ENCODE measurements around the gene NKPD1.

Gene NKPD1

GRCh38 chr19:45172611-45173208 lies 11.9 kb upstream of the NKPD1 start:
- DNase-seq (ENCODE audit: low spot score) = no peak

GRCh38 chr19:45172173-45172572 lies 11.4 kb upstream of the NKPD1 start:
- peak; percentile 44 for DNase-seq (ENCODE audit: low spot score)

- peak; percentile 62 for DNase-seq (ENCODE audit: low spot score)
These were observed 10.4 kb upstream of the NKPD1 start for GRCh38 chr19:45171211-45171623.

GRCh38 chr19:45170146-45171106 lies 9.6 kb upstream of the NKPD1 start:
- no peak for DNase-seq (ENCODE audit: low spot score)

- DNase-seq (ENCODE audit: low spot score) = no peak
These were observed 8.8 kb upstream of the NKPD1 start for GRCh38 chr19:45169602-45170001.

- DNase-seq (ENCODE audit: low spot score) = no peak
These were observed 8.1 kb upstream of the NKPD1 start for GRCh38 chr19:45168767-45169351.

GRCh38 chr19:45166723-45167252 lies 6.0 kb upstream of the NKPD1 start:
- no peak for DNase-seq (ENCODE audit: low spot score)

- peak; percentile 47 for DNase-seq (ENCODE audit: low spot score)
These were observed 4.0 kb upstream of the NKPD1 start for GRCh38 chr19:45164577-45165335.

GRCh38 chr19:45163751-45164460 lies 3.1 kb upstream of the NKPD1 start:
- no peak for DNase-seq (ENCODE audit: low spot score)

- no peak for DNase-seq (ENCODE audit: low spot score)
These were observed 2.4 kb upstream of the NKPD1 start for GRCh38 chr19:45163156-45163555.

GRCh38 chr19:45162608-45163143 lies 1.9 kb upstream of the NKPD1 start:
- DNase-seq (ENCODE audit: low spot score) = no peak

- no peak for DNase-seq (ENCODE audit: low spot score)
These were observed 1.2 kb upstream of the NKPD1 start for GRCh38 chr19:45161738-45162607.

GRCh38 chr19:45159971-45160324 lies 834 bp downstream of the NKPD1 start:
- DNase-seq (ENCODE audit: low spot score) = no peak

- DNase-seq (ENCODE audit: low spot score) = no peak
These were observed 1.4 kb downstream of the NKPD1 start for GRCh38 chr19:45159210-45159970.

GRCh38 chr19:45158503-45159209 lies 2.1 kb downstream of the NKPD1 start:
- no peak for DNase-seq (ENCODE audit: low spot score)

- no peak for DNase-seq (ENCODE audit: low spot score)
These were observed 4.0 kb downstream of the NKPD1 start for GRCh38 chr19:45156751-45157150.

GRCh38 chr19:45156011-45156630 lies 4.7 kb downstream of the NKPD1 start:
- DNase-seq (ENCODE audit: low spot score) = no peak
